ENCODE measurements around the gene PSMA6.

DNA sequence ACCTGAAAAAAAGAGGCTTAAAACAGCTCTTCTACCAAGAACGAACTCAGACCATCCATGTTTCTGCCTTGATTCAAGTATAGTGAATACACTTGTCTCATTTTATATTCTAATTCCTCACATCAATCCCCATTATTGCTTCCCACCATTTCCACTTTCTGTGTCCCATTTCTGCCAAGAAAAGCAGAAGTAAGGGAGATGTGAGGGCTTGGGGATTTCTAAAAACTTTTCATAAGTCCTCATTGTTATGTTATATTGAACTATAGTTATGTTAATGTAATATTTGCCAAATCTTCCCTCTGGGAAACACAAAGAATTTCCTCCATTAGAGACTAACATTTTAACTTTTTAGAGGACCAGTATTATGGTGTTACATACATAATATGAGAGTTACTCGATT is 48.2 kb upstream of the PSMA6 start:
- TF ChIP-seq RAD21 (conservative IDR thresholded peaks at IDR 0.05 in 1 of 2, IDR thresholded peaks at IDR 0.05 in 1 of 2) (no peak), BHLHE40 (IDR thresholded peaks at IDR 0.05; ENCODE audit: low read depth, low read length) (no peak), POLR2A (IDR thresholded peaks at IDR 0.05; ENCODE audit: low read length) (no peak), SMC3 (IDR thresholded peaks at IDR 0.05) (no peak)

All from A549 (cell line).